Left lung (tissue), 10 donors: ENCODE measurements around the gene HAO1. TPM values are rescaled to one million over a fixed set of nuclear protein-coding genes. Genes with fewer than 3 reads are reported as not detected.

Experiments
- ATAC-seq: fragments of 200-7000 bp; cut with Tn5 transposase; one replicate; pipeline ENCODE4 v1.9.1; 2020; ENCODE audit warnings: moderate library complexity
- DNase-seq, 4 donors: peaks; one replicate each; pipeline ENCODE4 v3.0.0-alpha.2; 2013 to 2020
- H3K27ac ChIP-seq, 2 donors: fragments of 200-600 bp; sonication (generic) in 1 of 2; one replicate each; pipeline versions ENCODE4 v1.5.0 to v1.8.0; 2020 to 2021
- H3K27me3 ChIP-seq, 2 donors: fragments of 200-600 bp; sonication (generic) in 1 of 2; one replicate each; pipeline versions ENCODE4 v1.5.0 to v1.8.0; 2020 to 2021
- H3K36me3 ChIP-seq, 2 donors: fragments of 200-600 bp; sonication (generic) in 1 of 2; one replicate each; pipeline versions ENCODE4 v1.5.0 to v1.8.0; 2020 to 2021
- H3K4me1 ChIP-seq, 2 donors: fragments of 200-600 bp; one replicate each; pipeline ENCODE4 v1.8.0; 2021
- H3K4me3 ChIP-seq, 2 donors: fragments of 200-600 bp; sonication (generic) in 1 of 2; one replicate each; pipeline versions ENCODE4 v1.5.0 to v1.8.0; 2020 to 2021; ENCODE audit warnings: mild to moderate bottlenecking in 1 of 2
- H3K9me3 ChIP-seq, 2 donors: fragments of 200-600 bp; sonication (generic) in 1 of 2; one replicate each; pipeline versions ENCODE4 v1.5.0 to v1.8.0; 2020 to 2021
- intact Hi-C, 2 donors: fragments of 100-400 bp; cut with DNase I; formaldehyde crosslinking; loops; one replicate each; pipeline versions ENCODE4 v1.11.2 to v1.14.2; 2022
- polyA plus RNA-seq, 6 donors: library from polyadenylated mRNA; unstranded; fragments of 120-200 nt; gene quantifications; one replicate each; pipeline ENCODE4 v1.2.1, GENCODE V29; 2013; ENCODE audit not compliant: insufficient read length in 6 of 6
- total RNA-seq, 2 donors: library from RNA; stranded (reverse); fragmentation: NEBNext Ultra II Directional; extraction: Animal tissue kit (Norgen Biotek cat#: 25700); gene quantifications; one replicate each; pipeline ENCODE4 v1.2.1, GENCODE V29; 2021
- TF ChIP-seq, protein P1 (sequence below), 2 donors: fragments of 200-600 bp; sonication (generic) in 1 of 2; IDR thresholded peaks; one replicate each; pipeline versions ENCODE4 v1.5.0 to v1.8.0; 2021; ENCODE audit warnings: antibody characterized with exemption in 2 of 2
- donor health status: DM: no; HTN: yes; CAD: no.
- donor health status: DM: no; HTN: no; CAD: no.

HAO1 gene
- total and polyA plus RNA-seq, 8 donors, result not detected

DNA sequence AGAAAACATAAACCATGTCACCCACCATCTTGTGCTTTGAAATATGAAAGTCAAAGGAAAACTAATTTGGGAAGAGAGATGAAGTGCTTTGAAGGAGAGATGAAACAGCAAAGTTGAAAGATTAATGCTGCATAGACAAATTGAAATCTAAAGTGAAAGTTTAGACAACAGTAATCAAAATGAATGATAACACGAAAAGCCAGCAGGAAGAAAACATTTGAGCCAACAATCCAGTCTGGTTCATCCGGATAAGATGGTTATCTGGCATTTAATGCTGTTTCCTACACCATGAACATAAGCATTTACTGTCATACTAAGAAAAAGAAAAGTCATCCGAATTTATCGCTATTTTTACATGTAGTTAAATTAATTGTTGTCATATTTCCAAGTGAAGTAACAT lies 595 bp downstream of the HAO1 start:
- no peaks in the 10 kb centered on the region for H3K27me3 ChIP-seq
- no peaks in the 10 kb centered on the region for H3K9me3 ChIP-seq
- TF ChIP-seq, protein P1, sequence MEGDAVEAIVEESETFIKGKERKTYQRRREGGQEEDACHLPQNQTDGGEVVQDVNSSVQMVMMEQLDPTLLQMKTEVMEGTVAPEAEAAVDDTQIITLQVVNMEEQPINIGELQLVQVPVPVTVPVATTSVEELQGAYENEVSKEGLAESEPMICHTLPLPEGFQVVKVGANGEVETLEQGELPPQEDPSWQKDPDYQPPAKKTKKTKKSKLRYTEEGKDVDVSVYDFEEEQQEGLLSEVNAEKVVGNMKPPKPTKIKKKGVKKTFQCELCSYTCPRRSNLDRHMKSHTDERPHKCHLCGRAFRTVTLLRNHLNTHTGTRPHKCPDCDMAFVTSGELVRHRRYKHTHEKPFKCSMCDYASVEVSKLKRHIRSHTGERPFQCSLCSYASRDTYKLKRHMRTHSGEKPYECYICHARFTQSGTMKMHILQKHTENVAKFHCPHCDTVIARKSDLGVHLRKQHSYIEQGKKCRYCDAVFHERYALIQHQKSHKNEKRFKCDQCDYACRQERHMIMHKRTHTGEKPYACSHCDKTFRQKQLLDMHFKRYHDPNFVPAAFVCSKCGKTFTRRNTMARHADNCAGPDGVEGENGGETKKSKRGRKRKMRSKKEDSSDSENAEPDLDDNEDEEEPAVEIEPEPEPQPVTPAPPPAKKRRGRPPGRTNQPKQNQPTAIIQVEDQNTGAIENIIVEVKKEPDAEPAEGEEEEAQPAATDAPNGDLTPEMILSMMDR (IDR thresholded peaks at IDR 0.05), result no peak
- no peak overlapping the region for H3K4me3 ChIP-seq
- ATAC-seq, result no peak
- H3K4me1 ChIP-seq, result no peaks in the 10 kb centered on the region
- no peak overlapping the region for H3K27ac ChIP-seq
- H3K36me3 ChIP-seq, result no peaks in the 10 kb centered on the region
- intact Hi-C loops, result no loop called here
- DNase-seq, result no peak

DNA sequence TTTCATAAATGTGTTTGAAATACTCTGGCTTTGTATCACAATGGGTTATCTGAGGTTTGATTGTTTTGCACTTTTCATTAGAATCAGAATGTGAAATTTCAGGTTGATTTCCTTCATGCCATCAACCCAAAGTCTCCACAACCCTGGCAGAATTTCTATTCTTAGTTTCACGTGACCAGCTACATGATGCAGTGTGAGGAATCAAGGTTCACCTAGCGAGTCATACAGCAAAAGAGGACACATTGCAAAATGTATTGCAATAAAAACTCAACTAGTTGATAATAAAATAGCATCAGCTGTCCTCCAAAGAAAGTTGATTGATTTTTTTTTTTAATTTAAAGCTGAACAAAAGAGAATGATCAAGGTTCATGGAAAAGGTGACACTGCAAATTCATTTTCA lies 2.2 kb downstream of the HAO1 start:
- ATAC-seq (no peak), DNase-seq (no peak)
- Histone ChIP-seq H3K9me3 (no peaks in the 10 kb centered on the region), H3K27ac (no peak overlapping the region), H3K27me3 (no peaks in the 10 kb centered on the region), H3K4me3 (no peak overlapping the region), H3K4me1 (no peaks in the 10 kb centered on the region), H3K36me3 (no peaks in the 10 kb centered on the region)
- intact Hi-C loops, result no loop called here
- TF ChIP-seq, protein P1 (IDR thresholded peaks at IDR 0.05), result no peak

DNA sequence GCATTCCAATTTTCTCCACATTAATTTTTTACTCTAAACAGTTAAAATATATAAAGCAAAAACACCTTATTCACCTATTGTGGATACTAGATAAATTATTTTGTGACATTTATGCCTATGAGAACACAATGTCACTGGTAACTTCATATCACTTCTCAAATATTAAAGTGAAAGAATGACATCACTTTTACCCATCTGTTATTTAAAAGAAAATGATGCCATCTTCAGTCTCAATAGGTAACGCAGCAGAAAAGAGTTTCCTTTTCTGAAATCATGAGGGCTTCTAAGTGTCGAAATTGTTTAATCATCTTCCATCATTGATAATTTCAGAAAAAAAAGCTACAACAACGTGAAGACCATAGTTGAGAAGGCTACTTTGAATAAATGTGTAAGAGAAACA lies 2.9 kb downstream of the HAO1 start:
- TF ChIP-seq, protein P1 (IDR thresholded peaks at IDR 0.05), result no peak
- Histone ChIP-seq H3K27ac (no peak overlapping the region), H3K4me1 (no peaks in the 10 kb centered on the region), H3K36me3 (no peaks in the 10 kb centered on the region), H3K4me3 (no peak overlapping the region), H3K27me3 (no peaks in the 10 kb centered on the region), H3K9me3 (no peaks in the 10 kb centered on the region)
- ATAC-seq (no peak), DNase-seq (no peak)
- intact Hi-C loops, result no loop called here

DNA sequence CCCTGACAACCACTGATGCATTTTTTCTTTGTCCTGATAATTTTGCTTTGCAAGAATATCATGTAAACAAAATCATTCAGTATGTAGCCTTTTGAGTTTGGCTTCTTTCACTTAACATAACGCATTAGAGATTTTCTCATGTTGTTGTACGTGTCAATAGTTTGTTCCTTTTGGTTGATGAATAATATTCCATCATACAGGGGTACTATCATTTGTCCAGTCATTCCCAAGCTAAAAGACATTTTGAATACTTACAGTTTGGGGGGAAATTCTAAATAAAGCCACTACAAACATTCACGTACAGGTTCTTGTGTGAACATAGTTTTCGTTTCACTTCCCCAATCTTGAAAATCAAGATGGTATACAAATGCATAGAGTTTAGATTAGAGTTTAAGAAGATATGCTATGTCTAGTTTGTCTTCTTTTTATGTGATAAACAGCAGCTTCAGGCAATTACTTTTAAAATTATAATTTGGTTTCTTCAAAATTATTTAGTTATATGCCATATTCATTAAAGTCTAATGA lies 5.2 kb downstream of the HAO1 start:
- DNase-seq, result no peak
- H3K36me3 ChIP-seq, result no peaks in the 10 kb centered on the region
- H3K4me1 ChIP-seq, result no peaks in the 10 kb centered on the region
- H3K4me3 ChIP-seq, result no peak overlapping the region
- H3K27ac ChIP-seq, result no peak overlapping the region
- intact Hi-C loops, result no loop called here
- no peaks in the 10 kb centered on the region for H3K27me3 ChIP-seq
- ATAC-seq, result no peak
- H3K9me3 ChIP-seq, result no peaks in the 10 kb centered on the region
- TF ChIP-seq, protein P1 (IDR thresholded peaks at IDR 0.05), result no peak

DNA sequence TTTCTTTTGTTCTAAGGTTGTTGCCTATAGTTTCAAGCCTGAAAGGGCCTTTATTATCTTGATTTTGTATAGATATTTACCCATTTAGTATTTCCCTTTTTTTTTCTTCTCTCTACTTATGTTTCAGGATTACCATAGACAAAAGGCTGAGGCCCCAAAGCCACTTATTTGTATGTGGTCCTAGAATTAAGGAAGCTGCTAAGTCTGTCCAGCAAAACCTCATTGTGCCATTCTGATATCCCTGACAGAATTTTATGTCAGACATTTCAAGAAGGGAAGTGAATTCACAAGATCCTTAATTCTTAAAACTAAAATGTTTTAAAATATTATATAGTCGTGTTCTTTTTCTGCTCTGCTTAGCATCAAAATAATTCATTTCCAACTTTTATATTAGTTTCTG lies 6.9 kb downstream of the HAO1 start:
- H3K4me1 ChIP-seq, result no peaks in the 10 kb centered on the region
- no peak overlapping the region for H3K27ac ChIP-seq
- H3K9me3 ChIP-seq, result no peaks in the 10 kb centered on the region
- no peak overlapping the region for H3K4me3 ChIP-seq
- H3K36me3 ChIP-seq, result no peaks in the 10 kb centered on the region
- TF ChIP-seq, protein P1 (IDR thresholded peaks at IDR 0.05), result no peak
- no peak for ATAC-seq
- no peaks in the 10 kb centered on the region for H3K27me3 ChIP-seq
- no peak for DNase-seq
- intact Hi-C loops, result no loop called here
